Ovary (tissue), 3 donors: ENCODE data around the gene GOLGA3.
"Not testable (repeated sequence)": the region's sequence is repeated elsewhere in the genome, so short reads cannot be mapped to it uniquely, and the experiment has no call there.

Experiments
- POLR2A ChIP-seq: fragments of 450-650 bp; IDR thresholded peaks from one replicate; pipeline ENCODE4 v1.6.1; 2017; ENCODE audit warnings: antibody characterized with exemption, mild to moderate bottlenecking, moderate library complexity
- TF ChIP-seq, protein P1 (sequence below), 3 donors: fragments of 450-650 bp in 2 of 3; fragments of 200-600 bp in 1 of 3; IDR thresholded peaks; one replicate each; pipeline versions ENCODE4 v1.5.1 to v1.8.0; 2016 to 2022; ENCODE audit warnings: antibody characterized with exemption in 3 of 3, mild to moderate bottlenecking in 1 of 3
- donor health status: DM: no; HTN: no; CAD: no.

DNA sequence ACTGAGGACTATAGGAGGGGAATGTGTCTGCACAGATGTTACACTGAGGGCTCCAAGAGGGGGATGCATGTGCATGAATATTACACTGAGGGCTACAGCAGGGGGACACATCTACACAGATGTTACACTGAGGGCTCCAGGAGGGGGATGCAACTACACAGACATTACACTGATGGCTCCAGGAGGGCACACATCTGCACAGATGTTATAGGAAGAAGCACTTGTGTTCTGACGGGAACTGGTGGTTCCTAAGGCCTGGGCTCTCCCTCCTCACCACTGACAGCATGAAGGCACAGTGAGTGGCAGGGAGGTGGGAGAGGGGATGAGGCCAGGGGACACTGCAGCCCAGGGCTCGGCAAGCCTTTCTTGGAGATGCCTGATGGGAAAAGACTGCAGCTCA, 36.7 kb downstream of the GOLGA3 start:
- TF ChIP-seq, protein P1, sequence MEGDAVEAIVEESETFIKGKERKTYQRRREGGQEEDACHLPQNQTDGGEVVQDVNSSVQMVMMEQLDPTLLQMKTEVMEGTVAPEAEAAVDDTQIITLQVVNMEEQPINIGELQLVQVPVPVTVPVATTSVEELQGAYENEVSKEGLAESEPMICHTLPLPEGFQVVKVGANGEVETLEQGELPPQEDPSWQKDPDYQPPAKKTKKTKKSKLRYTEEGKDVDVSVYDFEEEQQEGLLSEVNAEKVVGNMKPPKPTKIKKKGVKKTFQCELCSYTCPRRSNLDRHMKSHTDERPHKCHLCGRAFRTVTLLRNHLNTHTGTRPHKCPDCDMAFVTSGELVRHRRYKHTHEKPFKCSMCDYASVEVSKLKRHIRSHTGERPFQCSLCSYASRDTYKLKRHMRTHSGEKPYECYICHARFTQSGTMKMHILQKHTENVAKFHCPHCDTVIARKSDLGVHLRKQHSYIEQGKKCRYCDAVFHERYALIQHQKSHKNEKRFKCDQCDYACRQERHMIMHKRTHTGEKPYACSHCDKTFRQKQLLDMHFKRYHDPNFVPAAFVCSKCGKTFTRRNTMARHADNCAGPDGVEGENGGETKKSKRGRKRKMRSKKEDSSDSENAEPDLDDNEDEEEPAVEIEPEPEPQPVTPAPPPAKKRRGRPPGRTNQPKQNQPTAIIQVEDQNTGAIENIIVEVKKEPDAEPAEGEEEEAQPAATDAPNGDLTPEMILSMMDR (IDR thresholded peaks at IDR 0.05) = not testable (repeated sequence)
- TF ChIP-seq POLR2A = not testable (repeated sequence)
